ENCODE results near the gene IPO7.

Gene IPO7

GRCh38 chr11:9362393-9362863, 22.0 kb upstream of the IPO7 start:
- H3K4me3 ChIP-seq, result no peak overlapping the region
- no peaks in the 10 kb centered on the region for H3K9me3 ChIP-seq (replicated peaks in 1 of 11)
- H3K9ac ChIP-seq, result 0 out of 22 replicates have a peak overlapping the region, but pooled peaks of 2 of the 11 experiments have one; percentile 4 to 11
- no peaks in the 10 kb centered on the region for H3K36me3 ChIP-seq
- H3K4me1 ChIP-seq, result peaks cover 17 to 45% (median 26%) of the 10 kb centered on the region in 10 experiments
- H3K4me2 ChIP-seq, result peak overlapping the region in 2 of 11 experiments; percentile 1 to 63; a peak in 2 of 22 replicates
- TF ChIP-seq Cebpa-rat (IDR thresholded peaks at IDR 0.05), result no peak
- H3K27ac ChIP-seq, result peak overlapping the region in 7 of 11 experiments; percentile 0 to 97 (median 92); a peak in 10 of 22 replicates
- no peaks in the 10 kb centered on the region for H4K20me1 ChIP-seq
- H3K27me3 ChIP-seq, result no peaks in the 10 kb centered on the region

GRCh38 chr11:9363954-9364912, 20.2 kb upstream of the IPO7 start:
- Histone ChIP-seq H3K4me1 (peaks cover 15 to 45% (median 26%) of the 10 kb centered on the region in 10 experiments), H3K27me3 (no peaks in the 10 kb centered on the region), H3K27ac (peak overlapping the region; percentile 86 to 97 (median 93)), H4K20me1 (no peaks in the 10 kb centered on the region), H3K4me2 (peak overlapping the region; percentile 63 to 92 (median 77)), H3K9me3 (replicated peaks in 1 of 11) (no peaks in the 10 kb centered on the region), H3K36me3 (no peaks in the 10 kb centered on the region), H3K4me3 (peak overlapping the region; percentile 46 to 59 (median 54)), H3K9ac (peak overlapping the region; percentile 75 to 89 (median 85))
- TF ChIP-seq Cebpa-rat (IDR thresholded peaks at IDR 0.05), result no peak

GRCh38 chr11:9367551-9367950, 16.9 kb upstream of the IPO7 start:
- Histone ChIP-seq H3K27me3 (no peaks in the 10 kb centered on the region), H3K9me3 (replicated peaks in 1 of 11) (no peaks in the 10 kb centered on the region), H3K36me3 (no peaks in the 10 kb centered on the region), H3K4me2 (no peak overlapping the region), H3K27ac (no peak overlapping the region), H3K4me3 (no peak overlapping the region), H3K4me1 (peaks cover 15 to 29% (median 24%) of the 10 kb centered on the region in 10 experiments), H3K9ac (no peak overlapping the region), H4K20me1 (no peaks in the 10 kb centered on the region)
- no peak for TF ChIP-seq Cebpa-rat (IDR thresholded peaks at IDR 0.05)

GRCh38 chr11:9377036-9377435, 7.4 kb upstream of the IPO7 start:
- TF ChIP-seq Cebpa-rat (IDR thresholded peaks at IDR 0.05), result no peak
- no peaks in the 10 kb centered on the region for H3K27me3 ChIP-seq
- H3K4me2 ChIP-seq, result no peak overlapping the region
- H3K27ac ChIP-seq, result no peak overlapping the region
- H3K36me3 ChIP-seq, result no peaks in the 10 kb centered on the region
- no peaks in the 10 kb centered on the region for H3K4me1 ChIP-seq
- H3K9ac ChIP-seq, result no peak overlapping the region
- H4K20me1 ChIP-seq, result no peaks in the 10 kb centered on the region
- H3K9me3 ChIP-seq (replicated peaks in 1 of 11), result no peaks in the 10 kb centered on the region
- H3K4me3 ChIP-seq, result no peak overlapping the region

GRCh38 chr11:9379041-9379440, 5.4 kb upstream of the IPO7 start:
- Histone ChIP-seq H3K27me3 (no peaks in the 10 kb centered on the region), H3K4me2 (no peak overlapping the region), H3K9me3 (replicated peaks in 1 of 11) (no peaks in the 10 kb centered on the region), H3K36me3 (no peaks in the 10 kb centered on the region), H4K20me1 (no peaks in the 10 kb centered on the region), H3K27ac (no peak overlapping the region), H3K4me3 (no peak overlapping the region), H3K9ac (no peak overlapping the region), H3K4me1 (peaks cover 0 to 3% (median 2%) of the 10 kb centered on the region in 10 experiments; a peak in 7 of 20 replicates)
- TF ChIP-seq Cebpa-rat (IDR thresholded peaks at IDR 0.05), result no peak

- no peaks in the 10 kb centered on the region for H3K27me3 ChIP-seq
- H3K9ac ChIP-seq, result peak overlapping the region in 2 of 11 experiments; percentile 20; a peak in 1 of 22 replicates
- H3K27ac ChIP-seq, result no peak overlapping the region
- peaks cover 0 to 7% (median 5%) of the 10 kb centered on the region in 10 experiments; a peak in 12 of 20 replicates for H3K4me1 ChIP-seq
- no peak for TF ChIP-seq Cebpa-rat (IDR thresholded peaks at IDR 0.05)
- no peak overlapping the region for H3K4me2 ChIP-seq
- H3K9me3 ChIP-seq (replicated peaks in 1 of 11), result no peaks in the 10 kb centered on the region
- peaks cover 6 to 13% (median 10%) of the 10 kb centered on the region in 11 experiments; a peak in 20 of 22 replicates for H4K20me1 ChIP-seq
- H3K4me3 ChIP-seq, result no peak overlapping the region
- peaks cover 0 to 3% (median 0%) of the 10 kb centered on the region in 11 experiments; a peak in 3 of 22 replicates for H3K36me3 ChIP-seq
These were observed 3.7 kb upstream of the IPO7 start for GRCh38 chr11:9380773-9381172.

GRCh38 chr11:9385327-9385899, 961 bp downstream of the IPO7 start:
- peaks cover 8 to 48% (median 34%) of the 10 kb centered on the region in 11 experiments; a peak in 21 of 22 replicates for H3K36me3 ChIP-seq
- no peaks in the 10 kb centered on the region for H3K9me3 ChIP-seq (replicated peaks in 1 of 11)
- peak overlapping the region; percentile 76 to 98 (median 86) for H3K4me3 ChIP-seq
- peak overlapping the region; percentile 72 to 99 (median 95); a peak in 21 of 22 replicates for H3K27ac ChIP-seq
- peak overlapping the region; percentile 90 to 99 (median 96) for H3K9ac ChIP-seq
- peaks cover 10 to 35% (median 24%) of the 10 kb centered on the region in 10 experiments; a peak in 19 of 20 replicates for H3K4me1 ChIP-seq
- H3K4me2 ChIP-seq, result peak overlapping the region; percentile 80 to 96 (median 89)
- TF ChIP-seq Cebpa-rat (IDR thresholded peaks at IDR 0.05), result no peak
- H3K27me3 ChIP-seq, result no peaks in the 10 kb centered on the region
- peaks cover 47 to 59% (median 57%) of the 10 kb centered on the region in 11 experiments for H4K20me1 ChIP-seq

GRCh38 chr11:9386086-9386485, 1.6 kb downstream of the IPO7 start:
- no peak for TF ChIP-seq Cebpa-rat (IDR thresholded peaks at IDR 0.05)
- H3K27ac ChIP-seq, result peak overlapping the region in 5 of 11 experiments; percentile 85 to 98 (median 95); a peak in 4 of 22 replicates
- peaks cover 10 to 35% (median 24%) of the 10 kb centered on the region in 10 experiments; a peak in 19 of 20 replicates for H3K4me1 ChIP-seq
- H3K4me2 ChIP-seq, result peak overlapping the region; percentile 80 to 96 (median 89)
- no peaks in the 10 kb centered on the region for H3K9me3 ChIP-seq (replicated peaks in 1 of 11)
- peak overlapping the region; percentile 76 to 98 (median 86) for H3K4me3 ChIP-seq
- no peaks in the 10 kb centered on the region for H3K27me3 ChIP-seq
- peaks cover 8 to 55% (median 41%) of the 10 kb centered on the region in 11 experiments; a peak in 21 of 22 replicates for H3K36me3 ChIP-seq
- peaks cover 54 to 66% (median 64%) of the 10 kb centered on the region in 11 experiments for H4K20me1 ChIP-seq
- H3K9ac ChIP-seq, result peak overlapping the region; percentile 90 to 99 (median 96); a peak in 19 of 22 replicates
